ENCODE measurements around the gene KDM5A.

DNA sequence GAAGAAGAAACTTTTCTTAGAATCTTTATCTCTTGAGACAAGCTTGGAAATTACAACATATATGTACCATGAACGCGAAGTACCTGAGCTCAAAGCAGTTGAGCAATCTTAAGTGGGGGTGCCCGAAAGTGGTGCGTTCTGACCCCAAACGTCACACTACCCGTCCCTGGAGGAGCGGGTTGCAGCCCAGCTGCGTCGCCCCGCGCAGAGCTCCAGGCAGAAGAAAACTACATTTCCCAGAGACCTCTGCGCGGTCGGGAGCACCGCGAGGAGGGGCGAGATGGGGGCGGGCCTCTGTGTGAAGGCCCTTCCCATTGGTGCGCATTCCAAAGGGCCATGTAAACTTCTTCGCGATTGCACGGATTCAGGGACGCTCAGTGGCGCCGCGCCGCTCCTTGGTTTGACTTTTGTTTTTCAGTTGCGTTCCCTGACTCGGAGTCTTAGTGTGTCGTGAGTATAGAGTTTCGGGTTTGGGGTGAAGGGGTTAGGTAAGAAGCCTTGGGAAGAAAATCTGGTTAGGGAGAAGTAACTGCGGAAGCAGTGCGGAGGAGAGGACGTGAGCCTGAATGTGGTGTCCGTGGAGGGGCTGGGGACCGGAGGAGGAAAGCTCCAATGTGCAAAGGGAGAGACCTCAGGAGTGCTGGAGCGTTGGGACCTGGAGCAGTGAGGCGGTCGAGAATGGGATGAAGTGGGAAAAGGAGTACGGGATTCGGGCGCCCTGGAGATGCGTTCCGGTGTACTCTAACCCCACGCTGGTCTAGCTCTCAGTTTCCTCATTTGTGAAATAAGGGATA lies 12.3 kb upstream of the KDM5A start, which contains the start of gene CCDC77:
- TF ChIP-seq, protein P1, sequence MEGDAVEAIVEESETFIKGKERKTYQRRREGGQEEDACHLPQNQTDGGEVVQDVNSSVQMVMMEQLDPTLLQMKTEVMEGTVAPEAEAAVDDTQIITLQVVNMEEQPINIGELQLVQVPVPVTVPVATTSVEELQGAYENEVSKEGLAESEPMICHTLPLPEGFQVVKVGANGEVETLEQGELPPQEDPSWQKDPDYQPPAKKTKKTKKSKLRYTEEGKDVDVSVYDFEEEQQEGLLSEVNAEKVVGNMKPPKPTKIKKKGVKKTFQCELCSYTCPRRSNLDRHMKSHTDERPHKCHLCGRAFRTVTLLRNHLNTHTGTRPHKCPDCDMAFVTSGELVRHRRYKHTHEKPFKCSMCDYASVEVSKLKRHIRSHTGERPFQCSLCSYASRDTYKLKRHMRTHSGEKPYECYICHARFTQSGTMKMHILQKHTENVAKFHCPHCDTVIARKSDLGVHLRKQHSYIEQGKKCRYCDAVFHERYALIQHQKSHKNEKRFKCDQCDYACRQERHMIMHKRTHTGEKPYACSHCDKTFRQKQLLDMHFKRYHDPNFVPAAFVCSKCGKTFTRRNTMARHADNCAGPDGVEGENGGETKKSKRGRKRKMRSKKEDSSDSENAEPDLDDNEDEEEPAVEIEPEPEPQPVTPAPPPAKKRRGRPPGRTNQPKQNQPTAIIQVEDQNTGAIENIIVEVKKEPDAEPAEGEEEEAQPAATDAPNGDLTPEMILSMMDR (IDR thresholded peaks at IDR 0.05): peak in 2 of 6 experiments; percentile 24 to 46
- TF ChIP-seq POLR2A (IDR thresholded peaks at IDR 0.05): no peak

Data from esophagus squamous epithelium (tissue), 4 donors.